ENCODE measurements around the gene BEST3. TPM values are rescaled to one million over a fixed set of nuclear protein-coding genes. Genes with fewer than 3 reads are reported as not detected.

The BEST3 gene
- polyA plus RNA-seq (2013), result 0.26 TPM

- 95% methylated on average over 11 of the region's 12 CpGs for WGBS (ENCODE audit: insufficient coverage)
- no peak for DNase-seq
- H3K4me3 ChIP-seq (ENCODE audit: control insufficient read depth in 1 of 7, extremely low read depth in 1 of 7, insufficient read depth in 4 of 7, low read depth in 2 of 7, low read length in 6 of 7), result no peak within 1 kb of the TSS
- H3K27ac ChIP-seq (ENCODE audit: insufficient read depth in 1 of 2, low read depth in 1 of 2, low read length in 2 of 2, poor library complexity in 1 of 2, severe bottlenecking in 2 of 2), result no peak within 1 kb of the TSS
- no peaks in the 10 kb centered on the region for H3K4me1 ChIP-seq (ENCODE audit: control extremely low read depth in 1 of 4, control insufficient read depth in 4 of 4, insufficient read depth in 4 of 4, low read length in 3 of 4)
- CTCF ChIA-PET, result no interaction called here
- POLR2A ChIA-PET, result no interaction called here
- H3K27me3 ChIP-seq (replicated peaks in 2 of 5; ENCODE audit: control insufficient read depth in 4 of 5, insufficient read depth in 5 of 5, low read length in 4 of 5), result no peaks in the 10 kb centered on the region
- H3K36me3 ChIP-seq (ENCODE audit: control insufficient read depth in 4 of 4, insufficient read depth in 4 of 4, low read length in 3 of 4), result no peaks in the 10 kb centered on the region
- no peaks in the 10 kb centered on the region for H3K9me3 ChIP-seq (ENCODE audit: control extremely low read depth in 1 of 5, control insufficient read depth in 4 of 5, insufficient read depth in 2 of 5, low read depth in 1 of 5, low read length in 4 of 5)
Measured at GRCh38 chr12:69698769-69699540, at the start of gene BEST3. Gene BEST3, minus strand, starts transcription at chr12:69699303. Its CDS starts 1,505 bp downstream, at chr12:69697798.

- peaks cover 0 to 3% (median 0%) of the 10 kb centered on the region in 5 experiments for H3K9me3 ChIP-seq (ENCODE audit: control extremely low read depth in 1 of 5, control insufficient read depth in 4 of 5, insufficient read depth in 2 of 5, low read depth in 1 of 5, low read length in 4 of 5)
- no peaks in the 10 kb centered on the region for H3K27me3 ChIP-seq (replicated peaks in 2 of 5; ENCODE audit: control insufficient read depth in 4 of 5, insufficient read depth in 5 of 5, low read length in 4 of 5)
- POLR2A ChIA-PET, result no interaction called here
- H3K27ac ChIP-seq (ENCODE audit: insufficient read depth in 1 of 2, low read depth in 1 of 2, low read length in 2 of 2, poor library complexity in 1 of 2, severe bottlenecking in 2 of 2), result no peak overlapping the region
- no CpG with 5 or more reads among the region's 4 CpGs for WGBS (ENCODE audit: insufficient coverage)
- peaks cover 3 to 13% (median 4%) of the 10 kb centered on the region in 4 experiments for H3K4me1 ChIP-seq (ENCODE audit: control extremely low read depth in 1 of 4, control insufficient read depth in 4 of 4, insufficient read depth in 4 of 4, low read length in 3 of 4)
- CTCF ChIA-PET, result no interaction called here
- peaks cover 0 to 5% (median 0%) of the 10 kb centered on the region in 4 experiments for H3K36me3 ChIP-seq (ENCODE audit: control insufficient read depth in 4 of 4, insufficient read depth in 4 of 4, low read length in 3 of 4)
- DNase-seq, result no peak
- H3K4me3 ChIP-seq (ENCODE audit: control insufficient read depth in 1 of 7, extremely low read depth in 1 of 7, insufficient read depth in 4 of 7, low read depth in 2 of 7, low read length in 6 of 7), result no peak overlapping the region
Measured at GRCh38 chr12:69744109-69744508, 45.0 kb upstream of the BEST3 start.

- DNase-seq, result peak; percentile 56 to 89 (median 87)
- Histone ChIP-seq H3K36me3 (ENCODE audit: control insufficient read depth in 4 of 4, insufficient read depth in 4 of 4, low read length in 3 of 4) (no peaks in the 10 kb centered on the region), H3K4me1 (ENCODE audit: control extremely low read depth in 1 of 4, control insufficient read depth in 4 of 4, insufficient read depth in 4 of 4, low read length in 3 of 4) (peaks cover 4 to 18% (median 5%) of the 10 kb centered on the region in 4 experiments), H3K4me3 (ENCODE audit: control insufficient read depth in 1 of 7, extremely low read depth in 1 of 7, insufficient read depth in 4 of 7, low read depth in 2 of 7, low read length in 6 of 7) (peak overlapping the region; percentile 81 to 97 (median 92)), H3K27ac (ENCODE audit: insufficient read depth in 1 of 2, low read depth in 1 of 2, low read length in 2 of 2, poor library complexity in 1 of 2, severe bottlenecking in 2 of 2) (peak overlapping the region in 1 of 2 experiments; percentile 49), H3K9me3 (ENCODE audit: control extremely low read depth in 1 of 5, control insufficient read depth in 4 of 5, insufficient read depth in 2 of 5, low read depth in 1 of 5, low read length in 4 of 5) (no peaks in the 10 kb centered on the region), H3K27me3 (replicated peaks in 2 of 5; ENCODE audit: control insufficient read depth in 4 of 5, insufficient read depth in 5 of 5, low read length in 4 of 5) (peaks cover 0 to 8% (median 2%) of the 10 kb centered on the region in 5 experiments)
- ChIA-PET CTCF (interaction anchor here (1.6 to 2.9 kb wide), 2 partner anchors 12 to 154 kb away, joined by 3 to 9 read pairs; partner anchors contain the start of gene CCT2), POLR2A (no interaction called here)
- WGBS (ENCODE audit: insufficient coverage), result 0% methylated on average over 62 of the region's 66 CpGs
Measured at GRCh38 chr12:69739287-69740191, 40.4 kb upstream of the BEST3 start.

- Histone ChIP-seq H3K9me3 (ENCODE audit: control extremely low read depth in 1 of 5, control insufficient read depth in 4 of 5, insufficient read depth in 2 of 5, low read depth in 1 of 5, low read length in 4 of 5) (no peaks in the 10 kb centered on the region), H3K27me3 (replicated peaks in 2 of 5; ENCODE audit: control insufficient read depth in 4 of 5, insufficient read depth in 5 of 5, low read length in 4 of 5) (peaks cover 0 to 9% (median 2%) of the 10 kb centered on the region in 5 experiments), H3K27ac (ENCODE audit: insufficient read depth in 1 of 2, low read depth in 1 of 2, low read length in 2 of 2, poor library complexity in 1 of 2, severe bottlenecking in 2 of 2) (peak within 1 kb of the TSS in 1 of 2 experiments; percentile 71), H3K4me1 (ENCODE audit: control extremely low read depth in 1 of 4, control insufficient read depth in 4 of 4, insufficient read depth in 4 of 4, low read length in 3 of 4) (peaks cover 4 to 18% (median 5%) of the 10 kb centered on the region in 4 experiments), H3K36me3 (ENCODE audit: control insufficient read depth in 4 of 4, insufficient read depth in 4 of 4, low read length in 3 of 4) (no peaks in the 10 kb centered on the region), H3K4me3 (ENCODE audit: control insufficient read depth in 1 of 7, extremely low read depth in 1 of 7, insufficient read depth in 4 of 7, low read depth in 2 of 7, low read length in 6 of 7) (peak within 1 kb of the TSS; percentile 81 to 97 (median 92))
- WGBS (ENCODE audit: insufficient coverage), result 3% methylated on average over 34 of the region's 110 CpGs
- peak; percentile 89 to 94 (median 93) for DNase-seq
- POLR2A ChIA-PET, result no interaction called here
- CTCF ChIA-PET, result interaction anchor here (1.0 to 2.9 kb wide), 4 partner anchors 12 to 153 kb away, joined by 3 to 9 read pairs (median 3); partner anchors contain the start of gene CCT2
Measured at GRCh38 chr12:69738351-69739286, 39.5 kb upstream of the BEST3 start, which contains the start of gene RAB3IP. Gene RAB3IP, plus strand, starts transcription at chr12:69738860. Its CDS starts 16,549 bp downstream, at chr12:69755409.

- ChIA-PET CTCF (no interaction called here), POLR2A (no interaction called here)
- H3K9me3 ChIP-seq (ENCODE audit: control extremely low read depth in 1 of 5, control insufficient read depth in 4 of 5, insufficient read depth in 2 of 5, low read depth in 1 of 5, low read length in 4 of 5), result no peaks in the 10 kb centered on the region
- H3K4me3 ChIP-seq (ENCODE audit: control insufficient read depth in 1 of 7, extremely low read depth in 1 of 7, insufficient read depth in 4 of 7, low read depth in 2 of 7, low read length in 6 of 7), result no peak overlapping the region
- H3K27ac ChIP-seq (ENCODE audit: insufficient read depth in 1 of 2, low read depth in 1 of 2, low read length in 2 of 2, poor library complexity in 1 of 2, severe bottlenecking in 2 of 2), result no peak overlapping the region
- no peak for DNase-seq
- no peaks in the 10 kb centered on the region for H3K36me3 ChIP-seq (ENCODE audit: control insufficient read depth in 4 of 4, insufficient read depth in 4 of 4, low read length in 3 of 4)
- H3K27me3 ChIP-seq (replicated peaks in 2 of 5; ENCODE audit: control insufficient read depth in 4 of 5, insufficient read depth in 5 of 5, low read length in 4 of 5), result peaks cover 0 to 9% (median 2%) of the 10 kb centered on the region in 5 experiments
- peaks cover 0 to 5% (median 1%) of the 10 kb centered on the region in 4 experiments for H3K4me1 ChIP-seq (ENCODE audit: control extremely low read depth in 1 of 4, control insufficient read depth in 4 of 4, insufficient read depth in 4 of 4, low read length in 3 of 4)
- WGBS (ENCODE audit: insufficient coverage), result no CpG with 5 or more reads among the region's 1 CpG
Measured at GRCh38 chr12:69733638-69734037, 34.5 kb upstream of the BEST3 start.

GRCh38 chr12:69732088-69732487 is 33.0 kb upstream of the BEST3 start:
- WGBS (ENCODE audit: insufficient coverage), result 75% methylated on average over 1 of the region's 1 CpG
- POLR2A ChIA-PET, result no interaction called here

More at GRCh38 chr12:69732088-69732487, 33.0 kb upstream of the BEST3 start:
- Histone ChIP-seq H3K9me3 (ENCODE audit: control extremely low read depth in 1 of 5, control insufficient read depth in 4 of 5, insufficient read depth in 2 of 5, low read depth in 1 of 5, low read length in 4 of 5) (no peaks in the 10 kb centered on the region), H3K27me3 (replicated peaks in 2 of 5; ENCODE audit: control insufficient read depth in 4 of 5, insufficient read depth in 5 of 5, low read length in 4 of 5) (peaks cover 0 to 4% (median 1%) of the 10 kb centered on the region in 5 experiments), H3K4me1 (ENCODE audit: control extremely low read depth in 1 of 4, control insufficient read depth in 4 of 4, insufficient read depth in 4 of 4, low read length in 3 of 4) (no peaks in the 10 kb centered on the region), H3K27ac (ENCODE audit: insufficient read depth in 1 of 2, low read depth in 1 of 2, low read length in 2 of 2, poor library complexity in 1 of 2, severe bottlenecking in 2 of 2) (no peak overlapping the region), H3K4me3 (ENCODE audit: control insufficient read depth in 1 of 7, extremely low read depth in 1 of 7, insufficient read depth in 4 of 7, low read depth in 2 of 7, low read length in 6 of 7) (no peak overlapping the region), H3K36me3 (ENCODE audit: control insufficient read depth in 4 of 4, insufficient read depth in 4 of 4, low read length in 3 of 4) (no peaks in the 10 kb centered on the region)
- CTCF ChIA-PET, result no interaction called here
- no peak for DNase-seq

Measured in common myeloid progenitor, CD34-positive (primary cell).